ENCODE results near the gene LYRM1.

DNA sequence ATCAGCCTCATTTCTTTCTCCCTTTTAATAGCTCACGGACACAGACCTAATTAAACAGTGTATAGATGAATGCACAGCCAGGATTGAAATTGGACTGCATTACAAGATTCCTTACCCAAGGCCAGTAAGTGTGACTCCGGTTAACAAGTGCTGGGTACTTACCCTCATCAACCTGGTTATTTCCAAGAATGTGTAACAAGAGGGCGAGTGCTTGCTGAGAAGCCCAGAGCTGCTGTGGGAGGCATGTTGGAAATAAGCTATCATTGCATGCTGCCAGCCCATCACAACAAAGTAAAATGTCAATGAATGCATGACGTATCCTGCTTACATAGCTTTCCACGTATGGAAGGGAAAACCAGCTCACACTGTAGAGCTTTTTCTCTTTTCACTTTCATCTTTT lies 19.5 kb downstream of the LYRM1 start:
- TF ChIP-seq CTCF (IDR thresholded peaks at IDR 0.05), result no peak
- no peak for TF ChIP-seq POLR2AphosphoS5 (IDR thresholded peaks at IDR 0.05)
